GM18520 (cell line): ENCODE measurements around the gene CHRNA4.

Experiments
- ATAC-seq: cut with Tn5 transposase; IDR thresholded peaks from one replicate; pipeline ENCODE4 v1.9.1; 2021; ENCODE audit not compliant: unreplicated experiment

Gene CHRNA4

DNA sequence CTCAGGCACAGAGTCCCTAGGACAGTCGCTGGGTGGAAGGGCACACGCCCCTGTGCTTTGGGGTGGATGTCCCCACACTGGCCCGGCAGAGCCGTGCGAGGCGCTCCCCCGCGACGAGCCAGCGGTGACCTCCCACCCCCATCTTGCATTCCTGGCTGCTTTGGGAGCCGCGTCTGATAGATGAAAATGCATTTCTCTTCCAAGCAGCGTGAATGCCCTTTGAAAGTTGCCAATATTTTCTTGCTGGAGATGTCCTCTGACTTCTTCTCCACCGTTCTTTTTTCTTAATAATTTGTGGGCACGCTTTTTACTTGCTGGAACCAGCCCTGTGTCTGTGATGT, 38.2 kb downstream of the CHRNA4 start:
- no peak for ATAC-seq

- ATAC-seq, result no peak
Measured at GRCh38 chr20:63322146-63322932, 38.8 kb downstream of the CHRNA4 start.

GRCh38 chr20:63321148-63321831, 39.9 kb downstream of the CHRNA4 start:
- no peak for ATAC-seq

GRCh38 chr20:63320616-63321147, 40.5 kb downstream of the CHRNA4 start:
- no peak for ATAC-seq

DNA sequence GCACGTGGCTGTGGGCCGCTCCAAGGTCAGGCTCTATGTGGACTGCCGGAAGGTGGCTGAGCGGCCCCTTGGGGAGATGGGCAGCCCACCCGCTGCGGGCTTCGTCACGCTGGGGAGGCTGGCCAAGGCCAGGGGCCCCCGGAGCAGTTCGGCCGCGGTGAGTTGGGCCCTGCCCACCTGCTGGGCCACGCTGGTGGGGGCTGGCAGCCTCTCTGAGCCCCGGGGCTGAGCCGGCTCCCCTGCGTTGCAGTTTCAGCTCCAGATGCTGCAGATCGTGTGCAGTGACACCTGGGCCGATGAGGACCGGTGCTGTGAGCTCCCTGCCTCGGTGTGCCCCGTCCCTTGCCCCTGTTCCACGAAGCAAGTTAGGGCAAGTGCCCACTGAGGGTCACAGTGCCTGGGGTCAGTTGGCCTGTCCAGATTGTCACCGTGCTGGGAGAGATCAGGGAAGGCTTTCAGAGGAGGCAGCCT, 41.1 kb downstream of the CHRNA4 start:
- ATAC-seq, result no peak

DNA sequence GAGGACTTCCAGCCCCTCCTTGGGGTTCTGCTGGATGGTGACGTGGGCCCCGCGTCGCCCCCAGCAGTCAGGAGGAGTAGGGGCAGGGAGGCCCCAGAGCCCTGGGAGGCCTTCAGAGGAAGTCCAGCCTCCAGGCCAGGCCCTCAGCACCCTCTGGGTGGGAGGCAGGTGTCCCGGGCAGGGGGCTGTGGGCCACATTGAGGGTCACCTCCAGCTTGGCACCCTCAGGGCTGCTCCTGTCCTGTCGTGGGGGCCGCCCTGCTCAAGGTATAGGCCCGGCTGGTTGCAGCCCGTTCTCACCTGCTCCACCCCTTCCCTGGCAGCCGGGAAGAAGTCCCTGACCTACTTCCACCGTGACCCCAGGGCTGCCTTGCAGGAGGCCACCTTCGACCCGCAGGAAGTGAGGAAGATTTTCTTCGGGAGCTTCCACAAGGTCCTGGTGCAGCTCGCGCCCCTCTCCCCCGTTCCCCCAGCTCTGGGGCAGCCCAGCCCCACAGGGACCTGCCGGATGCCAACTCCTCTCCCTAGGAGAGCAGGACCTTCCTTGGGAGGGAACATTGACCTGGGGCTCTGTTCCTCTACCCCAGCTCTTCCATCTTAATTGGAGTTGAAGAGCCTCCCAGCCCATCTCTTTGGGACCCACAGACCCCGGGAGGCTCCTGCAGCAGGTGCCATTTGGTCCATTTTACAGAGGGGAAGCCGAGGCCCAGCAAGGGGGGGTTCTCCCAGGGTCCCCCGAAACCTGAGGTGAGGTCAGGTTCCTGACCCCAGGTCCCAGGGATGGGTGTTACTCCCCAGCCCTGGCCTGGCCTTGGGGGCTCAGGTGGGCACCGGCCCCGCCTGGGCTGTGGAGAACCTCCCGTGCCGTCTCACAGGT, 41.7 kb downstream of the CHRNA4 start:
- ATAC-seq, result no peak

DNA sequence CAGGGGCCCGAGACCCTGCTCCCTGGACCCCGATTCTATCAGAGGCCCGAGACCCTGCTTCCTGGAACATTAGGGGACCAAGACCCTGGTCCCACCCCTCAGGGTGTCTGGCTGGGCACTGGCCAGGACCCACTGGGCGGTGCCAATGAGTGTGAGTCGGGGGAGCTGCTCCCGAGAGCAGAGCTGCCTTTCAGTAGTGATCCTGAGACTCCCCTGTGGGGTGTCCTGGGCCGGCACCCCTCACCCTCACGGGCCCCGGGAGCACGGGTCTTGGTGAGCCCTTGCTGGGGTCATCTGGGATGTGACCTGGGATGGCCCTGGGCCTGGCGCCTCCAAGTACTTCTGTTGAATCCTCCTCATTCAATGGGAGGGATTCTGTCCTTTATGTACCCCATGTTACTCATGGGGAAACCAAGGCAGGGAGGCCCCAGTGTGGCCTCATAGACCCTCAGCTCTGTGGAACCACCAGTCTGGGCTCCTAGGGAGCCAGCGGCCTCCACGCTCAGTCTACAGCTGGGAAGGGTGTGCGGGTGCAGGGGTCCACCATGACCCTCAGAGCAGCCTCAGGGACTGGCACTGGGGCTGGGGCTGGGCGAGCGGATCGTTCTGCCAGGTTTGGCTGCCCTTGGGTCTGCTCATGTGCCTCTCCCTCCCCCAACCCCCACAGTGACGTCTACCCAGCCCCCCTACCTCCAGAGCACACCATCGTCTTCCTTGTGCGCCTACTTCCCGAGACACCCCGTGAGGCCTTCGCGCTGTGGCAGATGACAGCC, 42.6 kb downstream of the CHRNA4 start:
- no peak for ATAC-seq

DNA sequence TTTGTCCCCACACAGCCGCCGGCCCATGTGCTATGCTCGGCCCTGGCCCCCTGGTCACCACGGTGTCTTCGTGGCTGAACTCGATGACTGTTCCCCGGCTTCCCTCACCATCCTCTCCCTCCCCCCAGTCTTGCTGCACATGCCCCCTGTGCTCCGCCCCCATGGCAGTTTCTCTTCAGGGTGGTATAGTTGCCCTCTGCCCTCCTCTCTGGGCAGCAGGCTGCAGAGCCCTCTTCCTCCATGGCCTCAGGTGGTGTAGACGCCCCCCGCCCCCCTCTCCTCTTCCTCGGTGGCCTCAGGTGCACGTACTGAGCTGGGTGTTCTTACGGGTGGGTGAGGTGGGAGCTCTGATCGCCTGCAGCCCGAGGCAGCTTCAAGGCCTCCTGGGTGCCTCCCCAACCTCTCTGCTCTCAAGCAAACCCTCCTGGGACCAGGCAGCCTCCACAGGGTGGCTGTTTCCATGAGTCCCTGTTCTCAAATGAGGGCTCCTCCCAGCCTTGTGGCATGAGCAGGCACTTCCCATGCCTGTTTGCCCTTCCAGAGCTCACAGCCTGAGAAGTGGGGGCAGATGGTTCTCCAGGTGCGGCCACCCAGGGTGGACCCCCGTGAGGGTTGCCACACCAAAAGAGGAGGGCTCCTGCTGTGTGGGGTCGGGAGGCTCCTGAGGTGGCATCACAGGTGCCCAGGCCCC, 43.4 kb downstream of the CHRNA4 start:
- ATAC-seq, result no peak

DNA sequence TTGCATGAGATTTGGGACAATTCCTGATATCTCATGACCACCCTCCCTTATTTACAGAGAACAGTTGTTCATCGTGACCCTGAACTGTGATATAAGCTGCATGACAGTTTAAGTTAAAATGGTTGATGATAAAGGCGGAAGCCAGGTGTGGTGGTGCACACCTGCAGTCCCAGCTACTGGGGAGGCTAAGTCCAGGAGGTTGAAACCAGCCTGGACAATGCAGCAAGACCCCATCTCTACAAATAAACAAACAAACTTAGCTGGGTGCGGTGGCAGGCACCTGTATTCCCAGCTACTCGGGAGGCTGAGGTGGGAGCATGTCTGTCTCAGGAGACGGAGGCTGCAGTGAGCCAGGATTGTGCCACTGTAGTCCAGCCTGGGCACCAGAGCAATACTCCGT, 44.1 kb downstream of the CHRNA4 start:
- ATAC-seq, result no peak

GRCh38 chr20:63316502-63316921, 44.6 kb downstream of the CHRNA4 start:
- no peak for ATAC-seq

DNA sequence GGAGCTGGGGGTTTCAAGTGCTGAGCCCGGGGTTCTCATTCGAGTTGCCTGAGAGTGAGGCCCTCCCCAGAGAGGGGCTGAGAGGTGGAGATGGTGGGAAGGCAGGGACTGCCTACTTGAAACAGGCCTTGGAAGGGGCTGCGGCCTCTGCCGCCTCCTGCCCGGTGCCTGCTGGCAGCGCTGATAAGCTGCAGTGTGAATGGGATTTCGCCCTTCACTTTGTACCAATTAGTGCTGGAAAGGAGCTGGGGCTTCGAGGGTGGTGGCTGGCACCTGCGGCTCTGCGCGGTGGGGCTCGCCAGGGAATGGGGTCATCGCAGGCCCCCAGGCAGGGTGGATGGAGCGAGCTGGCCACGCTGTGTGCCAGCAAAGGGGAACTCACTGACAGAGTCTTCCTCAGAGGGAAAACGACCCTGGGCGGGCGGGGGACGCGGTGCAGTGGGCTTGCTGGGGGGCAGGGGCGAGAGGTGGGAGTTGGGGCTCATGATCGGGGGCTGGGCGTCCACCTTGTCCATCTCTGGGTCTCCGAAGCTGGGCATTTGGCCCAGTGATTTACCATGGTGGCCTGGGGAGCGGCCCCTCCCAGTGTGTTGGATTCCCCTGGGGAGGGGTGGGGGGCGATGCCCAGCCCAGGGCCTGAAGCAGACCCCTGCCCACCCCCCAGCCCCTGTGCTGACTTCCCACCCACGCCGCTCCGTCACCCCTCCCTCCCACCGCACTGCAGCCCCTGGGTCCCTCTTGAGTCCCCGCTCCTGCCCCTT, 45.2 kb downstream of the CHRNA4 start:
- no peak for ATAC-seq

DNA sequence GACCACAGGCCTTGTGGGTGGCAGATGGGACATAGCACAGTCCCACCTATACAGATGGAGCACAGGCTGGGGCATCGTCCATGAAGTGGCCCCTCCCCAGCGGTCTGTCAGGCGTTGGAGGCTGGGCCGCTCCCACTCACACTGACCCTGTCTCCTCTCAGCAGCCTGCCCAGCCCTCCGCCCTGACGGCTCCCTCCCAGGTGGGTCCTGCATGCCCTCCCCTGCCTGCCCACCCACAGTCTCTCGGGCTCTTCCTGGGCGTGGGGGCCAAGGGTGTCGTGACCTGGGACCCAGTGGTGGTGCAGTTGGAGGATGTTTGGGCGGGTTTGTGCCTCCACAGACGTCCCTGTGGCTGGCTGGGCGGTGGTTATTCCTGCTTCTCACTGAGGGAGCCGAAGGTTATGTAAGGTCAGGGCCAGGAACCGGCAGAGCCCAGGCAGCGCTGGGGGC, 45.9 kb downstream of the CHRNA4 start:
- ATAC-seq, result no peak

DNA sequence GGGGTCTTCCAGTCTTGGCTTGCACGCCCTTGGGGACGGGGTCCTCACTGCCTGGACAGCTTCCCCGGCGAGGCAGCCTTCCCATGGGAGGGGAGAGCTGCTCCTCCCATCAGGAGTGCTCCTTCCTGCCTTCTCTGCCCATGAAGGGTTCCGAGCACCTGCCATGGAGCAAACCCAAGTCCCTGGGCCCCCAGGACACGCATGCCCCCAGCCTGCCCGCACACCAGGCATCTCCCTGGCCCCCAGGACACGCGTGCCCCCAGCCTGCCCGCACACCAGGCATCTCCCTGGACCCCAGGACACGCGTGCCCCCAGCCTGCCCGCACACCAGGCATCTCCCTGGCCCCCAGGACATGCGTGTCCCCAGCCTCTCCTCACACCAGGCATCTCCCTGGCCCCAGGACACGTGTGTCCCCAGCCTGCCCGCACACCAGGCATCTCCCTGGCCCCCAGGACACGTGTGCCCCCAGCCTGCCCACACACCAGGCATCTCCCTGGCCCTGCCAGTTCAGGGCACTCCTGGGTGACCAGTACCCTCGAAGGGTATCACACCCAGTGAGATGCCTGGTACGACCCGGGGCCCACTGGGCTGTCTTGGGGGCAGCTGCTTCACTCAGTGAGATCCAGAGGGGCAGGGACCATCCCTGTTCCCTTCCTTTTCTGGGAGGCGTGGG, 46.4 kb downstream of the CHRNA4 start:
- no peak for ATAC-seq

DNA sequence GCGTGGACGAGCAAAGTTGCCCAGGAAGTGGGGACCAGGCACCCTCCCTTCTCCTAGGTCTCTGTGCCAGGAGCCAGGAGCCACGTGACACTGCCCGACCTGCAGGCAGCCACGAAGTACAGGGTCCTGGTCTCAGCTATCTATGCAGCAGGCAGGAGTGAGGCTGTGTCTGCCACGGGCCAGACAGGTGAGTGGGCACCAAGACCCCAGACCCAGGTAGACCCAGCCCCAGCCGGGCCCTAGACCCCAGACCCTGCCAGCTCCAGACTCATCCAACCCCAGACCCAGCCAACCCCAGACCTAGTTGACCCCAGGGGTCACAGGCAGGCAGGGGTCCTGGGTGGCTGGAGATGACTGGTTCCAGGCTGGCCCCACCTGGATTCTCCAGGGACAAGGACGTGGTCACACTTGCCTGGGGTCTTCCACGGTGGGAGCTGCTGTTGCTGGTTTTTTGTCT, 47.1 kb downstream of the CHRNA4 start:
- no peak for ATAC-seq

DNA sequence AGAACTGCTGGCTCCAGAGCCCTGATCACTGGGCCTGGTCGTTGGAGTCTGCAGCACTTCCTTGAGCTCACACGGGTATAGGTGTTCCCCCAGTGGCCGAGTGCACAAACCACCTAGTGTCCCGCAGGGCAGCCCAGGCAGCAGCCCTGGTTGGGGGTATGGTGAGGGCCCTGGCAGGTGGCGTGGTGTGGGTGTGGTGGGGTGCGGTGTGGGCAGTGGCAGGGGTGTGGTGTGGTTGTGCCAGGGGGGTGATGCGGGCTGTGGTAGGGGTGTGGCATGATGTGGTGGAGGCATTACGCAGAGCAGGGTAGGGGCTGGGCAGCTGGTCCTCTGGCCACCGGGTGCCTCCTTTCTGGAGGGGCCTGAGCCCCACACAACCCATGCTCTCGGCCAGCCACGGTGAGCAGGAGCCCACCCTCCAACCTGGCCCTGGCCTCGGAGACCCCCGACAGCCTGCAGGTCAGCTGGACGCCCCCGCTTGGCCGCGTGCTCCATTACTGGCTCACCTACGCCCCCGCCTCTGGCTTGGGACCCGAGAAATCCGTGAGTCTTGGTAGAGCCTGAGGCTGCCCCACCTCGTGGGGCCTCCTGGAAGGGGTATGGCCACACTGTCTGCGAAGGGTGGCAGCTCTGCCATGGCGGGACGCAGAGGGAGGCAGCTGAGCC, 47.7 kb downstream of the CHRNA4 start:
- no peak for ATAC-seq

DNA sequence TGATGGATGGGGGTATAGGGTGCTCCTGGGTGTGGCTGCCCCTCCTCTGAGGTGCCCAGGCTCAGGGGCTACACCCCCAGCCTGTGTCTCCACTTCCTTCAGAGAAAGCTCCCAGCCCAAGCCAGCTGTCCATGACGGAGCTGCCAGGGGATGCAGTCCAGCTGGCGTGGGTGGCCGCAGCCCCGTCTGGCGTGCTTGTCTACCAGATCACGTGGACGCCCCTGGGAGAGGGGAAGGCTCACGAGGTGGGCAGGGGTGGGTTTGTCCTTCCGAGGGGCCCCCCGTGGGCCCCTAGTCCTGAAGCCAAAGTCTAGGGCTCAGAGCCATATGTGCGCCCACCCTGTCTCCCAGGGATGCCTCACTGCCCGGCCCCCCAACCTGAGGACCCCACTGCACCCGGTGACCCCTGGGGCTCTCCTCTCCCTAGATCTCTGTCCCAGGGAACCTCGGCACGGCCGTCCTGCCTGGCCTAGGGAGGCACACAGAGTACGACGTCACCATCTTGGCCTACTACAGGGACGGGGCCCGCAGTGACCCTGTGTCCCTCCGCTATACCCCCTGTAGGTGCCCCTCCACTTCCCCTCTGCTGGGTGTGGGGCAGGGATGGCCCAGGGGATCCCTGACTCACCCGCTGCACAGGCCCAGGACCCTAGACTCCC, 48.3 kb downstream of the CHRNA4 start:
- no peak for ATAC-seq

- ATAC-seq, result no peak
Measured at GRCh38 chr20:63312273-63312672, 48.9 kb downstream of the CHRNA4 start.
